HCT116 (cell line): ENCODE measurements around the gene PSMA8. TPM values are rescaled to one million over a fixed set of nuclear protein-coding genes. Genes with fewer than 3 reads are reported as not detected.

Experiments
- ATAC-seq: fragments of 200-7000 bp; cut with Tn5 transposase; 2 replicates; pipeline ENCODE4 v1.9.1; 2020; ENCODE audit warnings: mild to moderate bottlenecking, moderate library complexity
- BruUV-seq: library from RNA; stranded (reverse); fragments of 400-500 nt; replicated peaks from 2 replicates; lab custom pipeline; 2021; lab: Mats Ljungman, UMichigan
- CTCF ChIA-PET: fragments of 300-600 bp; sonication (Branson Sonifier 250); formaldehyde crosslinking; loops from one replicate; lab custom pipeline; 2021; ENCODE audit warnings: antibody characterized with exemption; lab: Charles Lee
- POLR2A ChIA-PET: fragments of 300-600, 350-600 bp; sonication (Branson Sonifier 250); formaldehyde crosslinking; loops from one replicate; lab custom pipeline; 2021; ENCODE audit warnings: antibody characterized with exemption; lab: Charles Lee
- RAD21 ChIA-PET, 2 experiments: fragments of 300-600 bp; sonication (Branson Sonifier 250); formaldehyde crosslinking; loops; one replicate each; lab custom pipeline; 2023; ENCODE audit warnings: low total read pairs in 2 of 2; ENCODE audit not compliant: uncharacterized antibody in 2 of 2, unreplicated experiment in 2 of 2, low non-redundant PET in 1 of 2; lab: Charles Lee
- DNase-seq: peaks from one replicate; pipeline ENCODE4 v3.0.0-alpha.2; 2010; ENCODE audit warnings: low read depth, low spot score
- H2AFZ ChIP-seq: fragments of 200-600 bp; shearing (Covaris generic), sonication (generic); 2 replicates; pipeline ENCODE4 v1.6.1; 2017; ENCODE audit warnings: low read depth, mixed run types, mixed read lengths, antibody characterized with exemption, low read length; ENCODE audit not compliant: poor library complexity, severe bottlenecking
- H3K27ac ChIP-seq: 2 replicates; pipeline ENCODE4 v1.5.1; 2012; ENCODE audit warnings: low read depth, low read length
- H3K27me3 ChIP-seq: fragments of 200-600 bp; sonication (generic); 2 replicates; pipeline ENCODE4 v1.6.1; 2016; ENCODE audit warnings: mixed run types, low read length, mixed read lengths; ENCODE audit not compliant: insufficient read depth
- H3K36me3 ChIP-seq, 2 experiments: fragments of 200-500 bp in 1 of 2; fragments of 200-600 bp in 1 of 2; sonication (Bioruptor generic) in 1 of 2; sonication (generic) in 1 of 2; 2 replicates each; pipeline versions ENCODE4 v1.5.1 to v1.6.1; 2014 to 2016; ENCODE audit warnings: low read length in 2 of 2, inconsistent platforms in 1 of 2, mixed read lengths in 1 of 2, mixed run types in 1 of 2; ENCODE audit not compliant: insufficient read depth in 2 of 2, control insufficient read depth in 1 of 2
- H3K4me1 ChIP-seq, 2 experiments: fragments of 200-600 bp in 1 of 2; sonication (generic) in 1 of 2; 2 replicates each; pipeline versions ENCODE4 v1.5.1 to v1.6.1; 2012 to 2017; ENCODE audit warnings: low read length in 2 of 2, inconsistent platforms in 1 of 2, mild to moderate bottlenecking in 1 of 2, mixed read lengths in 1 of 2, mixed run types in 1 of 2, moderate library complexity in 1 of 2; ENCODE audit not compliant: insufficient read depth in 2 of 2, control insufficient read depth in 1 of 2
- H3K4me2 ChIP-seq: fragments of 200-600 bp; sonication (generic); 2 replicates; pipeline ENCODE4 v1.6.1; 2017; ENCODE audit warnings: mixed run types, low read length, mixed read lengths
- H3K4me3 ChIP-seq, 2 experiments: fragments of 200-600 bp in 1 of 2; sonication (generic) in 1 of 2; replicated peaks in 1 of 2; 2 replicates each; pipeline ENCODE4 v1.5.1; 2011 to 2016; ENCODE audit warnings: low read length in 2 of 2, control low read depth in 1 of 2, low read depth in 1 of 2, mild to moderate bottlenecking in 1 of 2, mixed read lengths in 1 of 2, mixed run types in 1 of 2
- H3K79me2 ChIP-seq: fragments of 200-600 bp; sonication (generic); 2 replicates; pipeline ENCODE4 v1.6.1; 2017; ENCODE audit warnings: mild to moderate bottlenecking, mixed run types, low read length, moderate library complexity, mixed read lengths; ENCODE audit not compliant: insufficient read depth
- H3K9ac ChIP-seq: fragments of 200-600 bp; sonication (generic); 2 replicates; pipeline ENCODE4 v1.6.1; 2016; ENCODE audit warnings: low read length, mixed read lengths
- H3K9me2 ChIP-seq: fragments of 200-600 bp; sonication (generic), shearing (Covaris generic); 2 replicates; pipeline ENCODE4 v1.6.1; 2017; ENCODE audit warnings: mixed run types, mild to moderate bottlenecking, moderate library complexity; ENCODE audit not compliant: insufficient read depth
- H3K9me3 ChIP-seq, 2 experiments: fragments of 200-500 bp in 1 of 2; fragments of 200-600 bp in 1 of 2; sonication (Bioruptor generic) in 1 of 2; sonication (generic) in 1 of 2; 2 replicates each; pipeline ENCODE4 v1.6.1; 2014 to 2017; ENCODE audit warnings: low read length in 2 of 2, mixed read lengths in 2 of 2, inconsistent platforms in 1 of 2, low read depth in 1 of 2, mild to moderate bottlenecking in 1 of 2, mixed run types in 1 of 2, moderate library complexity in 1 of 2; ENCODE audit not compliant: control insufficient read depth in 1 of 2, insufficient read depth in 1 of 2
- H4K20me1 ChIP-seq: fragments of 200-600 bp; sonication (generic), shearing (Covaris generic); 2 replicates; pipeline ENCODE4 v1.6.1; 2017; ENCODE audit warnings: mixed run types, mild to moderate bottlenecking, moderate library complexity; ENCODE audit not compliant: insufficient read depth
- ATF3 ChIP-seq: IDR thresholded peaks from 2 replicates; pipeline ENCODE4 v1.6.1; 2012
- CBX3 ChIP-seq: IDR thresholded peaks from 2 replicates; pipeline ENCODE4 v1.6.1; 2012; ENCODE audit warnings: low read depth
- EZH2 ChIP-seq: fragments of 200-600 bp; sonication (generic); IDR thresholded peaks from 2 replicates; pipeline ENCODE4 v1.6.1; 2017; ENCODE audit warnings: antibody characterized with exemption, mixed run types
- JUND ChIP-seq: IDR thresholded peaks from 2 replicates; pipeline ENCODE4 v1.6.1; 2012
- POLR2AphosphoS5 ChIP-seq: IDR thresholded peaks from 2 replicates; pipeline ENCODE4 v1.6.1; 2011; ENCODE audit warnings: mild to moderate bottlenecking, low read depth, low read length, moderate library complexity
- REST ChIP-seq: IDR thresholded peaks from 2 replicates; pipeline ENCODE4 v1.6.1; 2012; ENCODE audit warnings: low read depth
- SP1 ChIP-seq: IDR thresholded peaks from 2 replicates; pipeline ENCODE4 v1.6.1; 2012; ENCODE audit warnings: low read depth
- ZNF274 ChIP-seq: fragments of 200-500 bp; sonication (Bioruptor generic); IDR thresholded peaks from 2 replicates; pipeline ENCODE4 v1.6.1; 2014; ENCODE audit warnings: mild to moderate bottlenecking, low read depth, low read length, inconsistent platforms
- intact Hi-C: fragments of 100-400 bp; cut with micrococcal nuclease; formaldehyde crosslinking; loops from 2 replicates; pipeline ENCODE4 v1.10.0; 2022
- total RNA-seq: library from RNA; stranded (reverse); gene quantifications from one replicate; pipeline ENCODE4 v1.2.1, GENCODE V29; 2021; ENCODE audit not compliant: unreplicated experiment
- TF ChIP-seq, protein P1 (sequence below): IDR thresholded peaks from 2 replicates; pipeline ENCODE4 v1.6.1; 2011; ENCODE audit warnings: mild to moderate bottlenecking, low read length, moderate library complexity; ENCODE audit not compliant: insufficient replicate concordance; ENCODE audit errors: extremely low read depth

Gene PSMA8
- total RNA-seq, 1 experiment from 2014 or later = not detected

GRCh38 chr18:26215247-26215970 is 81.7 kb downstream of the PSMA8 start:
- H4K20me1 ChIP-seq = no peaks in the 10 kb centered on the region
- no peak overlapping the region for H3K27ac ChIP-seq
- H3K4me1 ChIP-seq = no peaks in the 10 kb centered on the region
- H3K79me2 ChIP-seq = no peaks in the 10 kb centered on the region
- no peak overlapping the region for H2AFZ ChIP-seq
- no peak for TF ChIP-seq JUND
- no peak for TF ChIP-seq REST
- TF ChIP-seq ATF3 = no peak
- TF ChIP-seq, protein P1, sequence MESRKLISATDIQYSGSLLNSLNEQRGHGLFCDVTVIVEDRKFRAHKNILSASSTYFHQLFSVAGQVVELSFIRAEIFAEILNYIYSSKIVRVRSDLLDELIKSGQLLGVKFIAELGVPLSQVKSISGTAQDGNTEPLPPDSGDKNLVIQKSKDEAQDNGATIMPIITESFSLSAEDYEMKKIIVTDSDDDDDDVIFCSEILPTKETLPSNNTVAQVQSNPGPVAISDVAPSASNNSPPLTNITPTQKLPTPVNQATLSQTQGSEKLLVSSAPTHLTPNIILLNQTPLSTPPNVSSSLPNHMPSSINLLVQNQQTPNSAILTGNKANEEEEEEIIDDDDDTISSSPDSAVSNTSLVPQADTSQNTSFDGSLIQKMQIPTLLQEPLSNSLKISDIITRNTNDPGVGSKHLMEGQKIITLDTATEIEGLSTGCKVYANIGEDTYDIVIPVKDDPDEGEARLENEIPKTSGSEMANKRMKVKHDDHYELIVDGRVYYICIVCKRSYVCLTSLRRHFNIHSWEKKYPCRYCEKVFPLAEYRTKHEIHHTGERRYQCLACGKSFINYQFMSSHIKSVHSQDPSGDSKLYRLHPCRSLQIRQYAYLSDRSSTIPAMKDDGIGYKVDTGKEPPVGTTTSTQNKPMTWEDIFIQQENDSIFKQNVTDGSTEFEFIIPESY = no peak
- no peak for TF ChIP-seq ZNF274
- TF ChIP-seq EZH2 = no peak
- no peak for TF ChIP-seq POLR2AphosphoS5
- TF ChIP-seq SP1 = no peak
- no peak for TF ChIP-seq CBX3
- intact Hi-C loops = no loop called here
- no peak overlapping the region for H3K9ac ChIP-seq
- POLR2A ChIA-PET = no interaction called here
- DNase-seq = no peak
- no peak for ATAC-seq
- H3K4me3 ChIP-seq = no peak overlapping the region
- BruUV-seq = no TSS peak
- no peaks in the 10 kb centered on the region for H3K9me3 ChIP-seq
- no peaks in the 10 kb centered on the region for H3K27me3 ChIP-seq
- no peak overlapping the region for H3K4me2 ChIP-seq
- RAD21 ChIA-PET = no interaction called here
- CTCF ChIA-PET = no interaction called here
- H3K9me2 ChIP-seq = no peaks in the 10 kb centered on the region
- no peaks in the 10 kb centered on the region for H3K36me3 ChIP-seq
